ENCODE results near the gene BANP.
"Not testable (repeated sequence)": the region's sequence is repeated elsewhere in the genome, so short reads cannot be mapped to it uniquely, and the experiment has no call there.

The BANP gene

GRCh38 chr16:87966685-87967185 lies 15.5 kb downstream of the BANP start:
- H3K36me3 ChIP-seq (ENCODE audit: control insufficient read depth in 1 of 2, insufficient read depth in 2 of 2, low read length in 2 of 2) = peaks cover 3 to 10% of the 10 kb centered on the region in 2 donors
- peak overlapping the region; percentile 8 to 18 for H3K9ac ChIP-seq (ENCODE audit: low read depth in 1 of 2, low read length in 2 of 2)
- peaks cover 12 to 13% of the 10 kb centered on the region in 2 donors for H3K4me1 ChIP-seq (ENCODE audit: control insufficient read depth in 1 of 2, insufficient read depth in 2 of 2, low read length in 2 of 2)
- H3K9me3 ChIP-seq (ENCODE audit: control insufficient read depth in 1 of 2, low read length in 2 of 2) = peaks cover 2 to 8% of the 10 kb centered on the region in 2 donors
- no peaks in the 10 kb centered on the region for H3K27me3 ChIP-seq (ENCODE audit: control insufficient read depth in 1 of 2, insufficient read depth in 2 of 2, low read length in 2 of 2)
- H3K4me3 ChIP-seq (ENCODE audit: low read depth in 1 of 2, low read length in 2 of 2) = no peak overlapping the region
- H3K27ac ChIP-seq (ENCODE audit: low read depth, low read length) = peak overlapping the region; percentile 54

DNA sequence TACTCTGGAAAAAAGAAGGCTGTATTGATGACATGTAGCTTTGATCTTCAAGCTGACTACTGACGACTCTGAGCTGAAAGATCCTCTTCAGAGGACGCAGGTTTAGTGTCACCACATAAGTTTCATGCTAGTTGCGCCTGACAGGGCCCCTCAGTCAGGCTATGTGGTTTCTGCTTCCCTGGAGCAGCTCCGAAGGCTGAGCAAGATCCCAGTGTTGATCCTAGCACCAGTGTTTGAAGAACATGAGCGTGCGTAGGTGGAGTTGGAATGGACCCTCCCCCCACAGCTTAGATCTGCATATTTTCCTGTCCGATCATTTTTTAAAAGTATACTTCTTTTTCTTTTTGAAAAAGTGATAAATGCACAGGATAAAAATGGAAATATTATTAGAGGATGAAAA lies 17.3 kb downstream of the BANP start:
- Histone ChIP-seq H3K4me1 (ENCODE audit: control insufficient read depth in 1 of 2, insufficient read depth in 2 of 2, low read length in 2 of 2) (peaks cover 12 to 13% of the 10 kb centered on the region in 2 donors), H3K9me3 (ENCODE audit: control insufficient read depth in 1 of 2, low read length in 2 of 2) (peaks cover 4 to 13% of the 10 kb centered on the region in 2 donors), H3K27ac (ENCODE audit: low read depth, low read length) (no peak overlapping the region), H3K4me3 (ENCODE audit: low read depth in 1 of 2, low read length in 2 of 2) (no peak overlapping the region), H3K36me3 (ENCODE audit: control insufficient read depth in 1 of 2, insufficient read depth in 2 of 2, low read length in 2 of 2) (peaks cover 3 to 8% of the 10 kb centered on the region in 2 donors), H3K9ac (ENCODE audit: low read depth in 1 of 2, low read length in 2 of 2) (no peak overlapping the region), H3K27me3 (ENCODE audit: control insufficient read depth in 1 of 2, insufficient read depth in 2 of 2, low read length in 2 of 2) (no peaks in the 10 kb centered on the region)

DNA sequence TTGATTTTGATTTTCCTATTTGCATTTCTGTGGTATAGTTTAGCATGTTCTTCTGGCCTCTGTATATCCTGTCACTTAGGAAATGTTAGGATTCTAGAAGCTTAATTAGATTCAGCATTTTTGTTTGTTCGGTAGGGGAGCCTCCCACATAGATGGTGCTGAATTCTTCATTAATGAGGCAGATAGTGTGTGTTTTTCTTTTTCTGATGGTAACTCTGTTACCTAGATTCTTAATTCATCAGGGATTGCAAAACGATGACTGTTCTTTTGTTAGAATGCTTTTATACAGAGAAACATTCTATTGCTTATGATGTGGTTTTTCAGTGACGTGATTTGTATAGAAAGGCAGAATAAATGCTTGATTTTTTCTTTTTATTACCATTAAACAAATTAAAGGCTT lies 19.0 kb downstream of the BANP start:
- H3K27me3 ChIP-seq (ENCODE audit: control insufficient read depth in 1 of 2, insufficient read depth in 2 of 2, low read length in 2 of 2) = no peaks in the 10 kb centered on the region
- peaks cover 12 to 13% of the 10 kb centered on the region in 2 donors for H3K4me1 ChIP-seq (ENCODE audit: control insufficient read depth in 1 of 2, insufficient read depth in 2 of 2, low read length in 2 of 2)
- peaks cover 4 to 8% of the 10 kb centered on the region in 2 donors for H3K36me3 ChIP-seq (ENCODE audit: control insufficient read depth in 1 of 2, insufficient read depth in 2 of 2, low read length in 2 of 2)
- H3K4me3 ChIP-seq (ENCODE audit: low read depth in 1 of 2, low read length in 2 of 2) = no peak overlapping the region
- no peak overlapping the region for H3K27ac ChIP-seq (ENCODE audit: low read depth, low read length)
- H3K9me3 ChIP-seq (ENCODE audit: control insufficient read depth in 1 of 2, low read length in 2 of 2) = peaks cover 4 to 13% of the 10 kb centered on the region in 2 donors
- no peak overlapping the region for H3K9ac ChIP-seq (ENCODE audit: low read depth in 1 of 2, low read length in 2 of 2)

DNA sequence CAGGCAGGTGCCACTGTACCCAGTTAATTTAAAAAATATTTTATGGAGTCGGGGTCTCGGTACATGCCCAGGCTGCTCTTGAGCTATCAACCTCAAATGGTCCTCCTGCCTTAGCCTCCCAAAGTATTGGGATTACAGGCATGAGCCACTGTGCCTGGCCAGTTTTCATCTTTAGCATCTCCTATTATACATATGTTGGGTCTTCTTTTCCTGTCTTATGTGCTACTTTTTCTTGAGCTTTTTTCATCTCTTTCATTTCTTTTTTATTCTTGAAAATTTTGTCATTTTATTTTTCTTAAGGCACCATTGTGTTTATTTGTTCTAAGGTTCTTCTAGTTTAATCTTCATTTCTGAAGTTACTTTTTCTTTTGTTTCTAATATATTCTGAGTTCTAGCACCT lies 20.7 kb downstream of the BANP start:
- Histone ChIP-seq H3K9ac (ENCODE audit: low read depth in 1 of 2, low read length in 2 of 2) (no peak overlapping the region), H3K27ac (ENCODE audit: low read depth, low read length) (no peak overlapping the region), H3K4me3 (ENCODE audit: low read depth in 1 of 2, low read length in 2 of 2) (peak overlapping the region in 1 of 2 donors; percentile 9), H3K36me3 (ENCODE audit: control insufficient read depth in 1 of 2, insufficient read depth in 2 of 2, low read length in 2 of 2) (peaks cover 8 to 10% of the 10 kb centered on the region in 2 donors), H3K9me3 (ENCODE audit: control insufficient read depth in 1 of 2, low read length in 2 of 2) (peaks cover 4 to 13% of the 10 kb centered on the region in 2 donors), H3K27me3 (ENCODE audit: control insufficient read depth in 1 of 2, insufficient read depth in 2 of 2, low read length in 2 of 2) (no peaks in the 10 kb centered on the region), H3K4me1 (ENCODE audit: control insufficient read depth in 1 of 2, insufficient read depth in 2 of 2, low read length in 2 of 2) (peaks cover 0 to under 1% of the 10 kb centered on the region in 2 donors)

DNA sequence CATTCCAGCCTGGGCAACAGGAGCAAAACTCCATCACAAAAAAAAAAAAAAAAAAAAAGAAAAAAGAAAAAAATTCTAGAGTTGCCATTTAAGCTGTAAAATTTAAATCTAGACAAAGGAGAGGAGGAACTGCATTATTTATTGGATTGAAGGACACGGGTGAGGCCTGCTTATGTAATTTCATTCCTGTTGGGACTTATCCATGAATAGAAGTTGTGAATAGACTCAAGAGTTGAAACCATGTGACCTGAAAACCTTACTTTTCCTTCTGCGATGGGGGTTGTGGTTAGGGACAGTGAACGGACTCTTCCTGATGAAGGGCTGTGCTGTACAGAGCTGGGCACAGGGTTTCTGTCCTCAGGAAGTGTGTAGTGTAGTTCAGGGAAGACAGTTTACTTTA lies 22.5 kb downstream of the BANP start:
- peaks cover 8 to 10% of the 10 kb centered on the region in 2 donors for H3K36me3 ChIP-seq (ENCODE audit: control insufficient read depth in 1 of 2, insufficient read depth in 2 of 2, low read length in 2 of 2)
- no peak overlapping the region for H3K27ac ChIP-seq (ENCODE audit: low read depth, low read length)
- no peak overlapping the region for H3K9ac ChIP-seq (ENCODE audit: low read depth in 1 of 2, low read length in 2 of 2)
- H3K4me1 ChIP-seq (ENCODE audit: control insufficient read depth in 1 of 2, insufficient read depth in 2 of 2, low read length in 2 of 2) = no peaks in the 10 kb centered on the region
- peaks cover 4 to 13% of the 10 kb centered on the region in 2 donors for H3K9me3 ChIP-seq (ENCODE audit: control insufficient read depth in 1 of 2, low read length in 2 of 2)
- H3K4me3 ChIP-seq (ENCODE audit: low read depth in 1 of 2, low read length in 2 of 2) = no peak overlapping the region
- H3K27me3 ChIP-seq (ENCODE audit: control insufficient read depth in 1 of 2, insufficient read depth in 2 of 2, low read length in 2 of 2) = no peaks in the 10 kb centered on the region

- Histone ChIP-seq H3K9ac (ENCODE audit: low read depth in 1 of 2, low read length in 2 of 2) (no peak overlapping the region), H3K27ac (ENCODE audit: low read depth, low read length) (no peak overlapping the region), H3K9me3 (ENCODE audit: control insufficient read depth in 1 of 2, low read length in 2 of 2) (peaks cover 4 to 13% of the 10 kb centered on the region in 2 donors), H3K27me3 (ENCODE audit: control insufficient read depth in 1 of 2, insufficient read depth in 2 of 2, low read length in 2 of 2) (no peaks in the 10 kb centered on the region), H3K4me1 (ENCODE audit: control insufficient read depth in 1 of 2, insufficient read depth in 2 of 2, low read length in 2 of 2) (no peaks in the 10 kb centered on the region), H3K36me3 (ENCODE audit: control insufficient read depth in 1 of 2, insufficient read depth in 2 of 2, low read length in 2 of 2) (peaks cover 8 to 13% of the 10 kb centered on the region in 2 donors), H3K4me3 (ENCODE audit: low read depth in 1 of 2, low read length in 2 of 2) (no peak overlapping the region)
These were observed 22.9 kb downstream of the BANP start for GRCh38 chr16:87974178-87974577.

GRCh38 chr16:87976665-87977064 lies 25.4 kb downstream of the BANP start:
- H3K27ac ChIP-seq (ENCODE audit: low read depth, low read length) = no peak overlapping the region
- H3K36me3 ChIP-seq (ENCODE audit: control insufficient read depth in 1 of 2, insufficient read depth in 2 of 2, low read length in 2 of 2) = peaks cover 2 to 15% of the 10 kb centered on the region in 2 donors
- no peaks in the 10 kb centered on the region for H3K27me3 ChIP-seq (ENCODE audit: control insufficient read depth in 1 of 2, insufficient read depth in 2 of 2, low read length in 2 of 2)

GRCh38 chr16:87978127-87978526 lies 26.9 kb downstream of the BANP start:
- H3K9me3 ChIP-seq (ENCODE audit: control insufficient read depth in 1 of 2, low read length in 2 of 2) = no peaks in the 10 kb centered on the region
- H3K4me3 ChIP-seq (ENCODE audit: low read depth in 1 of 2, low read length in 2 of 2) = no peak overlapping the region
- H3K27ac ChIP-seq (ENCODE audit: low read depth, low read length) = no peak overlapping the region
- no peak overlapping the region for H3K9ac ChIP-seq (ENCODE audit: low read depth in 1 of 2, low read length in 2 of 2)
- peaks cover 0 to 23% of the 10 kb centered on the region in 2 donors for H3K36me3 ChIP-seq (ENCODE audit: control insufficient read depth in 1 of 2, insufficient read depth in 2 of 2, low read length in 2 of 2)
- H3K27me3 ChIP-seq (ENCODE audit: control insufficient read depth in 1 of 2, insufficient read depth in 2 of 2, low read length in 2 of 2) = no peaks in the 10 kb centered on the region
- no peaks in the 10 kb centered on the region for H3K4me1 ChIP-seq (ENCODE audit: control insufficient read depth in 1 of 2, insufficient read depth in 2 of 2, low read length in 2 of 2)

More at GRCh38 chr16:87976665-87977064, 25.4 kb downstream of the BANP start:
- no peak overlapping the region for H3K9ac ChIP-seq (ENCODE audit: low read depth in 1 of 2, low read length in 2 of 2)
- H3K4me3 ChIP-seq (ENCODE audit: low read depth in 1 of 2, low read length in 2 of 2) = no peak overlapping the region
- no peaks in the 10 kb centered on the region for H3K4me1 ChIP-seq (ENCODE audit: control insufficient read depth in 1 of 2, insufficient read depth in 2 of 2, low read length in 2 of 2)
- peaks cover 3 to 6% of the 10 kb centered on the region in 2 donors for H3K9me3 ChIP-seq (ENCODE audit: control insufficient read depth in 1 of 2, low read length in 2 of 2)

DNA sequence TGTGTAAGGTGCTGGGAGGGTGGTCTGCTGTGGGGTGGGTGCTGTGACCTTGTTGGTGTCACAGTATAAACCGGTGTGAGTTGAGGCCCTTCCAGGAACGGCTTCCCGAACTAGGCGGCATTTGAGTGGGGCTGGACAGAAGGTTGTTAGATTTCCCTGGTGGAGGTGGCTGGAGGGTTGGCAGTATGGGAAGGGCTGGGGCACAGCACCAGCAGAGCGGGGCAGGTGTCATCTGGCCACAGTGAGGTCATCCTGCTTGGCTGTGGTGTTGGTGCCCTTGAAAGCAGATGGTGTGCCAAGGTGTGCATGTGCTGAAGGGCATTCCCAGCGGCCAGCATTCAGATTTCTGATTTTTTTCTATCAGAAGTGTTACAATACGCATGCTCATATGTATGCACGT lies 28.1 kb downstream of the BANP start:
- no peaks in the 10 kb centered on the region for H3K4me1 ChIP-seq (ENCODE audit: control insufficient read depth in 1 of 2, insufficient read depth in 2 of 2, low read length in 2 of 2)
- peaks cover 0 to 26% of the 10 kb centered on the region in 2 donors for H3K36me3 ChIP-seq (ENCODE audit: control insufficient read depth in 1 of 2, insufficient read depth in 2 of 2, low read length in 2 of 2)
- no peak overlapping the region for H3K27ac ChIP-seq (ENCODE audit: low read depth, low read length)
- no peaks in the 10 kb centered on the region for H3K9me3 ChIP-seq (ENCODE audit: control insufficient read depth in 1 of 2, low read length in 2 of 2)
- H3K9ac ChIP-seq (ENCODE audit: low read depth in 1 of 2, low read length in 2 of 2) = no peak overlapping the region
- H3K27me3 ChIP-seq (ENCODE audit: control insufficient read depth in 1 of 2, insufficient read depth in 2 of 2, low read length in 2 of 2) = no peaks in the 10 kb centered on the region
- no peak overlapping the region for H3K4me3 ChIP-seq (ENCODE audit: low read depth in 1 of 2, low read length in 2 of 2)

GRCh38 chr16:87979911-87980630 lies 28.8 kb downstream of the BANP start:
- peaks cover 0 to 33% of the 10 kb centered on the region in 2 donors for H3K36me3 ChIP-seq (ENCODE audit: control insufficient read depth in 1 of 2, insufficient read depth in 2 of 2, low read length in 2 of 2)
- not testable (repeated sequence) for H3K27ac ChIP-seq (ENCODE audit: low read depth, low read length); H3K27me3 ChIP-seq (ENCODE audit: control insufficient read depth in 1 of 2, insufficient read depth in 2 of 2, low read length in 2 of 2); H3K4me3 ChIP-seq (ENCODE audit: low read depth in 1 of 2, low read length in 2 of 2); H3K9me3 ChIP-seq (ENCODE audit: control insufficient read depth in 1 of 2, low read length in 2 of 2); H3K9ac ChIP-seq (ENCODE audit: low read depth in 1 of 2, low read length in 2 of 2); H3K4me1 ChIP-seq (ENCODE audit: control insufficient read depth in 1 of 2, insufficient read depth in 2 of 2, low read length in 2 of 2)
